Measurements from ENCODE around the gene KCNQ1OT1.

The KCNQ1OT1 gene

DNA sequence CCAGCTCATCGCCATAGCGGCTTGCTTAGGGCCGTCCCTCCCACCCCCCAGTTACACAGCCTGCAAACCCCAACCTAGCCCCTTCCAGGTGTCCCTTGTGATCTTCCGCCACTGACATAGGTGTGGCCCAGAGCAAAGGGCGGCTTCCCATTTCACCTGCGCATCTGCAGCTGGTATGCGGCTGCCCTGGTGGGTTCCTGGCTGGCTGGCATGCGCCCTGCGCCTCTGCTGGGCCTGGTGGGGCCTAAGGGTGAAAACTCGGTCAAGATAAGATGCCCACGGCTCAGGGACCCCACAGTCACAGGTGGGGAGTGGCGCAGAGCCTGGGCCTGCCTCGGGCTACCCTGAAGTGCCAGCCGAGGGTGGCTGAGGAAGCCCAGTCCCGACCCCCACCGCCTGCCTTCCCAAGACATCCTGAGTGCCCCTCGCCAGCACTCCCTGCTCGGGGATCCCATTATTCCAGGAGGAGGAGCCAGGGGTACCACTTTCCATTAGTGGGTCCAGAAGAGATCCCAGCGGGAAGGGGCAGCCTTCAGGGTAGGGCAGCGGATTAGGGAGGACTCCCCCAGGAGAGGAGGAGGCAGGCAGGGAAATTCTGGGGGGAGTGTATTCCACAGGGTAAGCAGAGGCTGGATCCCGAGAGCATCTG, 36.9 kb upstream of the KCNQ1OT1 start:
- DNase-seq: no peak

GRCh38 chr11:2735053-2735589, 35.3 kb upstream of the KCNQ1OT1 start:
- no peak for DNase-seq

GRCh38 chr11:2734181-2735052, 34.6 kb upstream of the KCNQ1OT1 start:
- DNase-seq: no peak

GRCh38 chr11:2732940-2733628, 33.3 kb upstream of the KCNQ1OT1 start:
- DNase-seq: no peak

DNA sequence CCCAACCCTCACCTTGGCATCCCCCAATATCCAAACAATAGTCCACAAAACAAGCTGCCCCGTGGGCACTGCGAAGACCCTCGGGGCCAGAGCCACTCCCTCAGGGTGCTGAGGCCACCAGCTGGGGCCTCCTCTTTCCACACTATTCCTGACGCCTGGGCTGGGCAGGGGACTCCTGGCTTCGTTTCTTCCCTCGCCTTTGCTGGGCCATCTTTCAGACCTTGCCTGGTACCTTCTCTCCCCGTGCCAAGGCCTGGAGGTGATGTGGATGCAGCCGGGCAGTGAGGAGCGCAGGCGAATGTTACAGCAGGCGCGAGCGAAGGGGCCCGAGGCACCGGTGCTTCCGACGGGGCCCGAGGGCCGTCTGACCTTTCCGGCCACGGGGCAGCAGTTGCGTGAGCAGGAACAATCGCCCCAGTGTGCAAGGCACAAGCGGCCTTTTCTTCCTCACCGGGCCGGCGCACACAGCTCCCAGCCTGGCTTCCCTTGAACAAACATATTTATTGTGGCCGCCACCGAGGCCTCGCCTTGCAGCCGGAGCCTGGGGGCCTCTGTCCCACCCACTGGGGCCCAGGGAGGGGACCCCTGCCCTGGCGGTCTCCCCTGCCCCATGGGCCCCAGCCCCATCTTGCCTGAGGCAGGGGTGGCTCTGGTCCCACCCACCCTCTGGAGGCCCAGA, 32.6 kb upstream of the KCNQ1OT1 start:
- DNase-seq: no peak

DNA sequence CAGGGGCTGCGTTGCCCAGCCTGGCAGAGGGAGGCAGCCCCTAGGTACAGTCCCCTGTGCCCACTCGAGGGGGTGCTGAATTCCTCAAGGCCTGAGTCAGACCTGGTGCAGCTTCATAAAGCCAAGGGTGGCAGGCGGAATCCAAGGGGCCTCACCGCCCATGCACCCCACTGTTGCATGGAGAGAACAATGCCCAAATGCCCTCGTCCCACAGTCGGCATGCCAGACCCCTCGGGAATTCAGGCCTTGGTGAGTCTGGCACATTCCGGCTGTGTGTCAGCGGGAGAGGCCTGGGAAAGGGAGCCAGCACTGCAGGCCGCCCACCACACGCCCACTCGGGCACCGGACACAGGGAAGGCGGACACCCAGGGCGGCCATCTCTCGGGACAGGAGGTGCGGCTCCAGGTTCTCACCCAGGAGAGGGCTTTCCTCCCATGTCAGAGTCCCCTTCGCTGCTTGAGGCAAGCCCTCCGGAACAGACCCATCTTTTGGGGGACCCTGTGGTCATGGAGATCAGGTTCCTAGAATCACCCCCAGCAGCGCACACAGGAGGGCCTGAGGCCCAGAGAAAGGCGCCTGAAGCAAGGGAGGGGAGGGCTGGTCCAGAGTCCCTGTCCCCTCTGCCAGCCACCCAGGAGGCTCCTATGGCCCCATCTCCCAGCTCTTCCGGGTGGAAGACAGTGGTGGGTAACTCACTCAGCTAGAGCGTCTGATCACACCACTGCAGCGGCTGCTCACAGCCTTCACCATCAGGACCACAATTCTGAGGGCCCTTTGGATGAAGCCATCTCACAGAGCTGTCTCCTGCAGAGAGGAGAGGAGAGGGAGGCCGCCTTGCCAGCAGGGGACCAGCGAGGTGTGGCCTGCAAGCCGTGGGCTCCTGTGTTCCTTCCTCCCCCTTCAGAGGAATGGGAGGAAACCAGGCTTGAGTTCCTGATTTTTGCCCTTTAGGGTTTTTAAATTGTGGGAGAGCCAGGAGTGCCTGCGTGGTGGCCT, 31.6 kb upstream of the KCNQ1OT1 start:
- DNase-seq: no peak

- no peak for DNase-seq
These were observed 30.7 kb upstream of the KCNQ1OT1 start for GRCh38 chr11:2730272-2731129.

DNA sequence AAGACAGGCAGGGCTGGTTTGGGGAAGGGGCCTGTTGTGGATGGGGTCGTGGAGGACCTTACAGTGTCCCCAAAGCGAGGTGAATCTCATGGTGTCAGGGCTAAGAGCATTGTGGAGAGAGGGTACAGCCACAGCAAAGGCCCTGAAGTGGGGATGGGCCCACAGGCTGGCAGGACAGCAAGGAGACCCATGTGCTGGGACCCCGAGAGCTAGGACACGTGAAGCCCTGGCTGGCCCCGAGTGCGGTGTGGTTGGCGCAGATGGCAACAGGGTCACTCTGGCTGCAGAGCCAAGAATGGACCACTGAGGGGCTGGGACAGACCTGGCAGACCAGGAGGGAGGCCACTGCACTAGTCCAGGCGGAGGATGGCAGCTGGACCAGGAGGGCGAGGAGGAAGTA, 30.0 kb upstream of the KCNQ1OT1 start:
- DNase-seq: no peak

DNA sequence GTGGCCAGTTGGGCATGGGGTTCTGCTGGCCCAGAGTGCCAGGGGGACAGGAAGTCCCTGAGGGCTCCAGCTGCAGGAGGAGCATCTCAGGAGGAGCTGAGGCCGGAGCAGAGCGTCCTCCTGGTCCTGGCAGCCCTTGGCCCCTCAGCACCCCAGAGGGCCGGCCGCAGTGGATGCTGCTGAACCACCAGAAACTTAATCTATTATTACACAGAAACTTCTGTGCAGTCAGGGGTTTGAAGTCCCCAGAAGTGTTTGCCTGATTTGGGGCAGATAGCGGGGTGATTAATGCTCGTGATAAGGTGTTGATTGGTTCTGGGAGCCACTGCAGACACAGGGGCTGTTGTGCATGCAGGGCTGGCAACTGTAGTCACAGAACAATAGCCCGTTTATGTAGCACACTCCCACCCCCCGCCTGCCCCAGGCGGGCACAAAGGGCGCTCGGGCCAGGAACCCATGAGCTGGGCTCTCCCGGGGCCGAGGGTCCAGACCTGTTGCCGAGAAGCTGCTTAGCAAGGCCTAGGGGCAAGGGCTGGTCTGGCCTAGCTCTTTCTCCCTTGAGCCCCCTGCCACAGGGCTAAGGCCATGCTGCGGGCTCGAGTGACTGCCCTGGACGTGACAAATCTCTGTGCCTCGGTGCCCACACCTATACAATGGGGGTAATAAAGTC, 29.0 kb upstream of the KCNQ1OT1 start:
- no peak for DNase-seq

- no peak for DNase-seq
These were observed 28.4 kb upstream of the KCNQ1OT1 start for GRCh38 chr11:2728128-2728662.

DNA sequence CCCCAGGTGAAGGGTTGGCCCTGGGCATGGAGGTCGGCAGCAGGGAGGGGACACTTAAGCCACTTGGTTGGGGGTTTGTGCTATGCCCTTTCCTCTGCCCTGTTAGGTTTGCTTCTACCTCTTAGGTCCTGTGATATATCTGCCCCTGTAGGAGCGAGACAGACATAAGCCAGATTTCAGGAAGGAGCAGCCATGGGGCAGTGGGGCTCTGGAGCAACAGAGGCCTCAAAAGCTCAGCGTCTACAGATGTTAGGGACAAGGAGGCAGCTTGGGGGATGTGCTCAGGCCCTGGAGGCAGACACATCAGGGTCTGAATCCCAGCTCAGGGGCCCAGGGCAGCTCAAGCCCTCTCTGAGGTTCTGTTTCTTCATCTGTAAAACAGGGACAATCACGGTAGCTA, 27.2 kb upstream of the KCNQ1OT1 start:
- no peak for DNase-seq

GRCh38 chr11:2725368-2726300, 25.8 kb upstream of the KCNQ1OT1 start:
- no peak for DNase-seq

DNA sequence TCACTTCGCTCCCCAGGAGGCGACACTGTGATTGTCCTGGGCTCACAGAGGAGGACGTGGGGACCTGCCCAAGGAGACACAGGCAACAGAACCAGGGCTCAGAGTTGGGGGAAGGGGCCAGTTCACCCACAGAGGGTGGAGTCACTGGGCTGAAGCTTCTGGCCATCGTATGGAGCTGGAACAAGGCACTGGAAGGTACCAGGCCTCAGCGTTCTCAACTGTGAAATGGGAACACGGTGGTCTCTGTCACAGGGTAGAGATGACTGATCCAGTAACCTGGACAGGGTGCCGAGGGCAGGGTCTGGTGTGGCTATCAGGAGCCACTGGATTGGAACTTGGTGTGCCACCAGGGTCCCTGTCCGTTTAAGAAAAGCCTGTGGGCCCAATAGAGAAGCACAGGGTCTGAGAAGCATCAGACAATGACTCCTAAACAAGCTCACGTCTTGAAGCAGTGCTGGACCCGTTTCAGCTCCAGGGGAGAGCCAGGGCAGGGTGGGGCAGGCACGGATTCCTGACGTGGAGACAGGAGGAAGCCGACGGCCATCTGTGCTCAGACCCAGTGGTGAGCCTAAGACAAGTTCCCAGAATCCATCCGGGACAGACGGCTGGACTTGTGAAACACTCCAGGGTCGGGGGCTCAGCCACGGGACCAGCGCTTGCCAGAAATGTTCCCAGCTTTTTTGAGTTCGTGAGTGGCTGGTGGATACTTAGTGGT, 25.0 kb upstream of the KCNQ1OT1 start:
- DNase-seq: no peak

DNA sequence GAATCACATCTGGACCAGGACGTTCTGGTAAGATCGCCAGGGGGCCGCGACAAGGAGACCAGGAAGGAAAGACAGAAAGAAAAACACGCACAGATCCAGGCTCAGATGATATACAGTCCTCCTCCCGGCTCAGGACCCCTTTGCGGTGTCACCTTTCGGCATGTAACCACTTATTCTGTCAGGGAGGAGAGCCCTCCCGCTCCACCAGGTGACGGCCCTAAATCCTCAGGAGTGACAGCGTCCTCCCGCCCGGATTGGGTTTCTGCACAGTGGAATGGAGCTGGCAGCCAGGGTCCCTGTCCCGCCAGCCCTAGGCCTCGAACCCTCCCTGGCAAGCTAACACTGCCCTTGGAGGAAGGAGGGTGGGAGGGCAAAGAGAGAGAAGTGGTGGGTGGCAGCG, 24.3 kb upstream of the KCNQ1OT1 start:
- DNase-seq: no peak

DNA sequence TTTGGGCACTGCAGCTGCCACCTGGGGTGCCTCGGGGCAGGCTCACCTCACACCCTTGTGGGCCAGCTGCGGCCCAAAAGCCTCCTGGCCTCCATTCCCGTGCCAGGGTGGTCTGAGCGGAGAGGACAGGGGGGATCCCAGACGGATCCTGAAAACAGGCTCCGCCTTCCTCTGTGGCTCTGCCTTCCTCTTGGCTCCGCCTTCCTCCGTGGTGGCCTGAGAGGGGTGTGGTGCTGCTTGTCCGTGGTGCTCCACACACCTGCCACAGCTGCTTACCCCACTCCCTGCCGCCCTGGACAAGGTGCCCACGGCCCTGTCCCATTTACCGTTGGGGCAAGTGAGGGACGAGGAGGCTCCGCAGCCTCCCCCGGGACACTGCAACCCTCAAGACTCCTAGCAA, 23.2 kb upstream of the KCNQ1OT1 start:
- no peak for DNase-seq

GRCh38 chr11:2721210-2721916, 21.6 kb upstream of the KCNQ1OT1 start:
- DNase-seq: no peak

Data from OCI-M1 (cell line).